HL-60 (cell line): Measurements from ENCODE around the gene JMJD7.

ENCODE experiments used
- POLR2AphosphoS5 ChIP-seq: IDR thresholded peaks from 2 replicates; pipeline ENCODE4 v1.6.1; 2012; ENCODE audit warnings: low read depth
- SPI1 ChIP-seq: IDR thresholded peaks from 2 replicates; pipeline ENCODE4 v1.6.1; 2012; ENCODE audit warnings: low read depth, mild to moderate bottlenecking, borderline replicate concordance
- TF ChIP-seq, protein P1 (sequence below): IDR thresholded peaks from one replicate; pipeline ENCODE4 v1.5.1; 2011; ENCODE audit warnings: low read length, control low read depth, inconsistent platforms; ENCODE audit not compliant: insufficient read depth

GRCh38 chr15:41885841-41886240 is 57.9 kb downstream of the JMJD7 start:
- TF ChIP-seq, protein P1, sequence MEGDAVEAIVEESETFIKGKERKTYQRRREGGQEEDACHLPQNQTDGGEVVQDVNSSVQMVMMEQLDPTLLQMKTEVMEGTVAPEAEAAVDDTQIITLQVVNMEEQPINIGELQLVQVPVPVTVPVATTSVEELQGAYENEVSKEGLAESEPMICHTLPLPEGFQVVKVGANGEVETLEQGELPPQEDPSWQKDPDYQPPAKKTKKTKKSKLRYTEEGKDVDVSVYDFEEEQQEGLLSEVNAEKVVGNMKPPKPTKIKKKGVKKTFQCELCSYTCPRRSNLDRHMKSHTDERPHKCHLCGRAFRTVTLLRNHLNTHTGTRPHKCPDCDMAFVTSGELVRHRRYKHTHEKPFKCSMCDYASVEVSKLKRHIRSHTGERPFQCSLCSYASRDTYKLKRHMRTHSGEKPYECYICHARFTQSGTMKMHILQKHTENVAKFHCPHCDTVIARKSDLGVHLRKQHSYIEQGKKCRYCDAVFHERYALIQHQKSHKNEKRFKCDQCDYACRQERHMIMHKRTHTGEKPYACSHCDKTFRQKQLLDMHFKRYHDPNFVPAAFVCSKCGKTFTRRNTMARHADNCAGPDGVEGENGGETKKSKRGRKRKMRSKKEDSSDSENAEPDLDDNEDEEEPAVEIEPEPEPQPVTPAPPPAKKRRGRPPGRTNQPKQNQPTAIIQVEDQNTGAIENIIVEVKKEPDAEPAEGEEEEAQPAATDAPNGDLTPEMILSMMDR: no peak
- TF ChIP-seq POLR2AphosphoS5 (no peak), SPI1 (no peak)
